IPS-NIHi7 (cell line): Measurements from ENCODE around the gene BRK1.
"Not testable (repeated sequence)": the region's sequence is repeated elsewhere in the genome, so short reads cannot be mapped to it uniquely, and the experiment has no call there.

Source experiments
- DNase-seq: peaks from one replicate; pipeline ENCODE4 v3.0.0; 2012; ENCODE audit warnings: mixed read lengths; ENCODE audit errors: extremely low spot score

BRK1 gene

DNA sequence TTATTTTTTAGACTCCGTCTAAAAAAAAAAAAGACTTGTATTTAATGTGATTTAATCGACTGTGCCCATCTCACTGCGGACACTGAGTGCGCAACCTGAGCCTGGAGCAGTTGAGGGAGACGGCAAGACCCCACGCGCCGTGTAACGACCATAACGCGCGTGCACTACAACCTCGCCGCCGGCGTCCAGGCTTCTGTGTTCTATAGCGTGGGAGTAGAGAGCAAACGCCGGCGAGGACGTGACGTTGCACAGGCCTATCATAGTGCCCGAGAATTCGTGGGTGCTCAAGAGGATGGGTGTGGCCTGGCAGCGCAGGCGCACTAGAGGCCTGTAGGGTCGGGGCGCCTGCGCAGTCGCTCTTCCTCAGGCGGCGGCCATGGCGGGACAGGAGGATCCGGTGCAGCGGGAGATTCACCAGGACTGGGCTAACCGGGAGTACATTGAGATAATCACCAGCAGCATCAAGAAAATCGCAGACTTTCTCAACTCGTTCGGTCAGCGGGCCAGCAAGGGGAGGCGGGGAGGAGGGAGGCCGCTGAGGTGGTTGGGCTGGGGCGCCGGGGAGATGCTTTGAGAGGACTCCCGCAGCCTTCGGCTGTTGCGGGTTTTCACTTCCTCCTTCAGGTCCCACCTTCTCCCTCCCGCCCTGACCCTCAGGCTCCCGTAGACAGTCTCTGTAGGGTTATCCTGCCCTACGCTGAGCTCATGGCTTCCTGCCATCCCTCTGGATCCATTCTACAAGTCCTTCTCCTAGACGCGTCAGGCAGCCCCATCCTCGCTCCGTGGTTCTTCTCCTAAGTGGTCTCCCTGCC, at the start of gene BRK1:
Gene BRK1 (plus strand): TSS at position 350 of the 812 bp plus-strand sequence. CDS start 27 bp downstream, at position 377.
- DNase-seq = peak; percentile 99

DNA sequence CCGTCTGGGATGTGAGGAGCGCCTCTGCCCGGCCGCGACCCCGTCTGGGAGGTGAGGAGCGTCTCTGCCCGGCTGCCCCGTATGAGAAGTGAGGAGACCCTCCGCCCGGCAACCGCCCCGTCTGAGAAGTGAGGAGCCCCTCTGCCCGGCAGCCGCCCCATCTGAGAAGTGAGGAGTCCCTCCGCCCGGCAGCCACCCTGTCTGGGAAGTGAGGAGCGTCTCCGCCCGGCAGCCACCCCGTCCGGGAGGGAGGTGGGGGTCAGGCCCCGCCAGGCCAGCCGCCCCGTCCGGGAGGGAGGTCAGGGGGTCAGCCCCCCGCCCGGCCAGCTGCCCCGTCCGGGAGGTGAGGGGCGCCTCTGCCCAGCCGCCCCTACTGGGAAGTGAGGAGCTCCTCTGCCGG, 45.4 kb upstream of the BRK1 start:
- not testable (repeated sequence) for DNase-seq

- no peak for DNase-seq
Observed at GRCh38 chr3:10074666-10075065, 40.8 kb upstream of the BRK1 start.

- no peak for DNase-seq
Observed at GRCh38 chr3:10081871-10082270, 33.6 kb upstream of the BRK1 start.

- no peak for DNase-seq
Observed at GRCh38 chr3:10085738-10086137, 29.7 kb upstream of the BRK1 start.

GRCh38 chr3:10088256-10088655, 27.2 kb upstream of the BRK1 start:
- no peak for DNase-seq

DNA sequence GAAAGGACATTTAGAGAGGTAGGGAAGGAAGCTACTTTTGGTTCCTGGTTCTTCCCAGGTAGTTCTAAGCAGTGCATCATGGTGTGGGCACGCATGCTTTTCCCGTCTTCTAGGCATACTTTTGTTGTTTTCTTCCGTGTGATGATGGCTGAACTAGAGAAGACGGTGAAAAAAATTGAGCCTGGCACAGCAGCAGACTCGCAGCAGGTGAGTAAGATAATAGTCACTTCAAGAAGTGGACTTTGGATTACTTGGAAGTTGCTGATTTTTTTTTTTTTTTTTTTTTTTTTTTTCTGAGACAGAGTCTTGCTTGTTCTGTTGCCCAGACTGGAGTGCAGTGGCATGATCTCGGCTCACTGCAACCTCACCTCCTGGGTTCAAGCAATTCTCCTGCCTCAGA, 25.3 kb upstream of the BRK1 start:
- DNase-seq = no peak

GRCh38 chr3:10090774-10091173, 24.7 kb upstream of the BRK1 start:
- not testable (repeated sequence) for DNase-seq

DNA sequence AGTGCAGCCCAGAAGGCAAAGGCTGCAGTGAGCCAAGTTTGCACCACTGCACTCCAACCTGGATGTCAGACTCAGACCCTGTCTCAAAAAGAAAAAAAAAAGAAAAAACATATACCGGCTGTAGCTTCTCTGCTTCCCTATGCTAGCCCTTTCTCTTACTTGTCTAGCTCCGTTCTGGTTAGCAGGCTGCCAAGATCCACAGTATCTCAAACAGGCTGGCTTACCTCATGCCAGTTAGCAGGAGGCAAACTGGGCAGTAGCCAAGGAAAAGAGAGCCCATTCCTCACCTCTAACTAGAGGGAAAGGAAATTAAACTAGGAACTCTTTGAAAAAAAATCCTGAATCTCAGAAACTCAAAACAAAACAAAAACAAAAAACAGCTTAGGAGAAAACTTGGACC, 24.1 kb upstream of the BRK1 start:
- not testable (repeated sequence) for DNase-seq

DNA sequence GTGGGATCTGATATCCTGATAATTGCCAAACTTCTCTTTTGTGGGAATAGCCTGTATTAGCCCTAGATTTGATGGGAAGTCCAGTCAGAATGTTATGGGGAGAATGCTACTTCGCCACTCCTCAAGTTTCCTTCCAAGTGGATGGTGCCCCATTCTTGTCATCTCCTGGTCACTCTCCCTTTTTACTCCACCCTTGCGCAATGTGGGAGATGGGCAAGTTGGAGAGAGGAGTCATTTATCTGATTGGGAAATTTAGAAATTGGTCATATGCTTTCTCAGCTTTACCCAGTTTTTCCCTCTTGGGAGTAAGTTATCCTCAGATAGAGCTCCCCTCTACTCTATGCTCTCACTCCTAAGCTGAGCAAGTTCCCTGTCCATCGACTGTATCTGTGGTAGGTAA, 21.8 kb upstream of the BRK1 start:
- DNase-seq = no peak

- DNase-seq = no peak
Observed at GRCh38 chr3:10099041-10099440, 16.4 kb upstream of the BRK1 start.

DNA sequence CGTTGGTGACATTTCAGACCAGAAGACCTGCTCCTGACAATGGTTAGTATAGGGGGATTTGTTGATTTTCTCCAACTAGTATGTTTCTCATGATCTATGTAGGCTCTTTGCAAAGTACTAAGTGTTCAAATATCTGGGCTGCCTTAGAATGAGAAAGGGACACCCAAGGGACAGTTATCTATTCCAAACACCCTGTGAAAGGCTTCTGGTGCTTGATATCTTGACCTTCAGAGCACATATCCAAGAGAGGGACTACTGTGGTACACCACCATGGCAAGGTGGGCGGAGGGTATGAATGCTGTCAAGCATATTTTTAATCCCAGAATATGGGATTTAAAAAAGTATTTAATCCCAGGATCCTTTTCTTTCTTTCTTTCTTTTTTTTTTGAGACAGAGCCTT, 8.6 kb upstream of the BRK1 start:
- no peak for DNase-seq

DNA sequence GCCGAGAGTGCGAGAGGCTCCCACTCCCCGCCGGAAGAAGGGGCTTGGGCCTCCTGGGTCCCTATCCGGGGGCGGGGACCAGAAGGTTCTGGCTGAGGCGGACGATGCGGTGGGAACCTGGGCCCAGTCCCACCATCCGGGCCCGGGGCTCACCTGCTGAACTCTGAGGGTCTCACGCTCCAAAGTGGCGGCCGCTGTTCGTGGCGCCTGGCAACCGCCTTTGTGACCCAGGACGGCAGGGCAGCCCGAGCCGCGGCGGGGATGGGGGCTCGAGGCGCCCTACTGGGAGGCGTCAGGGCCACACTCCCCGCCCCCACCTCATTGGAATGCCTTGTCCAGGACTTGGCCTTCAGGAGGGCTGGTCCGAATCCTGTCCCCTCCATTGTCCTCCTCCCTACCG, 7.4 kb upstream of the BRK1 start, which contains the start of gene FANCD2OS:
Gene FANCD2OS (minus strand): TSS at position 165 of the 400 bp plus-strand sequence. CDS start 3,481 bp downstream, outside the sequence.
- no peak for DNase-seq

DNA sequence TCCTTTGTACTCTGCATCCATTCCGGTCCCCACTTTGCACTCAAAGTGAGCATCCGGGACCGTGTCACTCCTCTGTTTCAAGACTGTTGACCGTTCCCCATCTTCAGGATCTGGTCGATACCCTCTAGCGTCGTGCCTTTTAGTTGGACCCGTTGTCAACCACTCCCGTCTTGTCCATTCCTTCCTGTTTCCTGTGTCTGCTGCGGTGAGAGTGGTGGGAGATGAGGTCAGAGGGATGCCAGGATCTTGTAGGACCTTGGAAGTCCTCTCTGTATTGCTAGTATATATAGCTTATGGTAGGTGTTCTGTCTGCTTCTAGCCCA, 624 bp downstream of the BRK1 start:
- peak; percentile 21 for DNase-seq

- no peak for DNase-seq
Observed at GRCh38 chr3:10116928-10117327, 1.5 kb downstream of the BRK1 start.

GRCh38 chr3:10119376-10119775, 3.9 kb downstream of the BRK1 start:
- no peak for DNase-seq

DNA sequence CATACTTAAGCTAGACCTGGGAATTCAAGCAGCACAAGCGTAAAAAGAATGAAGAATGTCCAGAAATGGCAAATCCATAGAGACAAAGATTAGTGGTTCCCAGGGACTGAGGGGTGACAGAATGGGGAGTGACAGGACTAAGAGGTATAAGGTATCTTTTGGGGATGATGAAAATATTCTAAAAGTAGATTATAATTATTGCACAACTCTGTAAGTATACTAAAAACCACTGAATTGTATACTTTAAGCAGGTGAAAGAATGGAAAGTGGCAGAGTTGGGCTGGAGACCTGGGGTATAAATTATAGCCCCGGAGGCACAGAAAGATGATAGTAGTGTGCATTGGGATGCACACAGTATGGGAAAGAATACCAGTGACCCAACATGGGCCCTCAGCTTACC, 5.6 kb downstream of the BRK1 start:
- no peak for DNase-seq

DNA sequence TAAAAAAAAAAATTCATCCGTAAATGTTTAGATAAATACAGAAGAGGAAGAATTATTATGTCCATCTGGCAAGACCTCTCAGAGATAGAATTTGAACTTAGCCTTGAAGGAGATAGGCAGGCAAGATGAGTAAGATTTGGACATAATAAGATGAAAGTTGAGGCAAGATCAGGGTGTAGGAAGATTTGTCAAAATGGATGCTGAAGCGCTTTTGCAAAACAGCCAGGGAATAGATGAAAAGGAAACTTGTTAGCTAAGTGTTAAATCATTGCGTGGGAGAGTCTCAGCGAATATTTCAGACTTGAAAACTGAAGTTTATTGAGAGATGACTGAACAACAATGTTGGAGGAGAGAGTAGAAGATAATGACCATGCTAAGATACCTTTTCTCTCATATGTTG, 7.2 kb downstream of the BRK1 start:
- no peak for DNase-seq

DNA sequence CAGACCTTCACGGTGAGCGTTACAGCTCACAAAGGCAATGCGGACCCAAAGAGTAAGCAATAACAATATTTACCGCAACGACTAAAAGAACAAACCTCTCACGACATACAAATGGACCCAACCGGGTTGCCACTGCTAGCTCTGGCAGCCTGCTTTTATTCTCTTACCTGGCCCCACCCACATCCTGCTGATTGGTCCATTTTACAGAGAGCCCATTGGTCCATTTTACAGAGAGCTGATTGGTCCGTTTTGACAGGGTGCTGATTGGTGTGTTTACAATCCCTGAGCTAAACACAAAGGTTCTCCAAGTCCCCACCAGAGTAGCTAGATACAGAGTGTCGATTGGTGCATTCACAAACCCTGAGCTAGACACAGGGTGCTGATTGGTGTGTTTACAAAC, 20.4 kb downstream of the BRK1 start:
- DNase-seq = not testable (repeated sequence)

DNA sequence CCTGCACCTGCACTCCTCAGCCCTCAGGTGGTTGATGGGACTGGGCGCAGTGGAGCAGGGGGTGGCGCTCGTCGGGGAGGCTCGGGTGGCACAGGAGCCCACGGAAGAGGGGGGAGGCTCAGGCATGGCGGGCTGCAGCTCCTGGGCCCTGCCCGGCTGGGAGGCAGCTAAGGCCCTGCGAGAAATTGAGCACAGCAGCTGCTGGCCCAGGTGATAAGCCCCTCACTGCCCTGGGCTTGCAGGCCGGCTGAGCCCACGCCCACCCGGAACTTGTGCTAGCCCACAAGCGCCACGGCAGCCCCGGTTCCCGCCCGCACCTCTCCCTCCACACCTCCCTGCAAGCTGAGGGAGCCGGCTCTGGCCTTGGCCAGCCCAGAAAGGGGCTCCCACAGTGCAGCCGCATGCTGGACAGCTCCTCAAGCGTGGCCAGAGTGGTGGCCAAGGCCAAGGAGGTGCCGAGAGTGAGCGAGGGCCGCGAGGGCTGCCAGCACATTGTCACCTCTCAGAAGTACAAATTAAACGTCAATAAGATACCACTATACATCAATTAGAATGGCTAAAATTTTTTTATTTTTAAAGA, 21.0 kb downstream of the BRK1 start:
- DNase-seq = no peak

GRCh38 chr3:10137178-10137577, 21.7 kb downstream of the BRK1 start:
- no peak for DNase-seq

DNA sequence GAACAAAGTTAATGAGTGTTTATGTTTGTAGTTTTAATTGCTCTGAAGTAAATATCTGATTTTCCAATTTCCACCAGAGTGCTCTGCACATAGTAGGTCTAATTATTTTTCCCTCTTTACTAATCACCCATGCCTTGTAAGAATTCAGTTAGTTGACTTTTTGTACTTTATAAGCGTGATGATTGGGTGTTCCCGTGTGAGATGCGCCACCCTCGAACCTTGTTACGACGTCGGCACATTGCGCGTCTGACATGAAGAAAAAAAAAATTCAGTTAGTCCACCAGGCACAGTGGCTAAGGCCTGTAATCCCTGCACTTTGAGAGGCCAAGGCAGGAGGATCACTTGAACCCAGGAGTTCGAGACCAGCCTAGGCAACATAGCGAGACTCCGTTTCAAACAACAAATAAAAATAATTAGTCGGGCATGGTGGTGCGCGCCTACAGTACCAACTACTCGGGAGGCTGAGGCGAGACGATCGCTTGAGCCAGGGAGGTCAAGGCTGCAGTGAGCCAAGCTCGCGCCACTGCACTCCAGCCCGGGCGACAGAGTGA, 25.6 kb downstream of the BRK1 start:
- no peak for DNase-seq
